Hippocampal formation (tissue), 2 donors: ENCODE measurements around the gene RABGEF1.
"Not testable (repeated sequence)": the region's sequence is repeated elsewhere in the genome, so short reads cannot be mapped to it uniquely, and the experiment has no call there.

Experiments used
- DNase-seq, 2 donors: peaks; one replicate each; lab custom pipeline; 2025; lab: John Stamatoyannopoulos, UW

Gene RABGEF1

GRCh38 chr7:66765322-66766025, 24.9 kb downstream of the RABGEF1 start:
- not testable (repeated sequence) for DNase-seq

DNA sequence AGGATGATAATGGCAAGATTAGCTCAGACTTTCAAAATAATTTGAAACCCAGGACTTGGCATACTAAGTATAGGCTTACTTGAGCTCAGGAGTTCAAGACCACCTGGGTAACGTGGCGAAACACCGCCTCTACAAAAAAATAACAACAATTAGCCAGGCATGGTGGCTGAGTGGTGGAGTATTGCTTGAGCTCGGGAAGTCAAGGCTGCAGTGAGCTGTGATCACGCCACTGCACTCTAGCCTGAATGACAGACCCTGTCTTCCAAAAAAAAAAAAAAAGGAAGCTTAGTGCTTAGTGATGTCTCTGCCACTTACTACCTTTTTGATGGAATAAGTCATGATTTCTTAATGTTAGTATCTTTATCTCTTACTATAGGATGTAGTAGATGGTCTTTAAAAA, 25.5 kb downstream of the RABGEF1 start:
- DNase-seq: no peak

- DNase-seq: not testable (repeated sequence)
These were observed 27.0 kb downstream of the RABGEF1 start for GRCh38 chr7:66767486-66767885.

GRCh38 chr7:66768865-66769832, 28.6 kb downstream of the RABGEF1 start:
- DNase-seq: no peak

DNA sequence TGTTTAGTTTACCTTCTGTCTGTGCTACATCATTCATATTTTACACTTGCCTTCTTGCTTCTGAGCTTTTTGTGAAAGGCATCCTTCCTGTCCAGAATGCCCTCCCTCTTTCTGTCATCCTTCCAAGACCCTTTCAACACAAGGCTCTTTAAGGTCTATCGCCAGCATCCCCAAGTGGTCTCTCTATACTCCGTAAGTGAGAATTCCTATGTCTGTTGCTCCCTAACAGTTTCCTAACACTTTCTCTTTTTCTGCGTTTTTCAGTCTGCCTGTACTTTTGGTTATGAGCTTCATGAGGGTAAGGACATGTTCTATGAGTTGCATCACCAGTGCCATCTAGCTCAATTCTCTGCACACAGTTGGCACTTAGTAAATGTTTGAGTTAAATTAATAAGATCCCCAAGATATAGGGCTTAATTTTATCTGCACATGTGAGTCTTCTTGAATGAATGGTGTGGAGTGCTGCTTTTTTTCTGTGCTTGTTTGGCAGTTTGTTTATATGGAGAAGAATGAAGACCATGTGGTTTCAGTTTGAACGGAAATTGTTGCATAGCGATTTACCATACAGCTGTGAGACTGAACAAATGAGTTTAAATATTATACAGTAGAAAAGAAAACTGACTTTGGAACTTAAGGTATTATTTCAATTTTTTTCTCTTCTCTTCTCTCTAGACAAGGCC, 29.4 kb downstream of the RABGEF1 start:
- no peak for DNase-seq

DNA sequence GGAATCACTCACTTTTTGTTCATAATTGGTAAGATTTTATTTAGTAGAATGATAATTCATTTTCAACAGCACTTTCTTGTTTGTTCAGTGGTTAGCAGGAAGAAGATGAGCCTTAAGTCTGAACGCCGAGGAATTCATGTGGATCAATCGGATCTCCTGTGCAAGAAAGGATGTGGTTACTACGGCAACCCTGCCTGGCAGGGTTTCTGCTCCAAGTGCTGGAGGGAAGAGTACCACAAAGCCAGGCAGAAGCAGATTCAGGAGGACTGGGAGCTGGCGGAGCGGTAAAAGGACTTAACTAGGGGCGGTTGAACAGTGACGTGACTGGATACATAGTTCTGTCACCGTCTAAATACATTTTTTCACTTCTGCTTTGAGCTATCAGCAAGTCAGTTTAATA, 31.3 kb downstream of the RABGEF1 start:
- DNase-seq: peak; percentile 7 to 16

GRCh38 chr7:66773744-66774143, 33.2 kb downstream of the RABGEF1 start:
- DNase-seq: not testable (repeated sequence)

DNA sequence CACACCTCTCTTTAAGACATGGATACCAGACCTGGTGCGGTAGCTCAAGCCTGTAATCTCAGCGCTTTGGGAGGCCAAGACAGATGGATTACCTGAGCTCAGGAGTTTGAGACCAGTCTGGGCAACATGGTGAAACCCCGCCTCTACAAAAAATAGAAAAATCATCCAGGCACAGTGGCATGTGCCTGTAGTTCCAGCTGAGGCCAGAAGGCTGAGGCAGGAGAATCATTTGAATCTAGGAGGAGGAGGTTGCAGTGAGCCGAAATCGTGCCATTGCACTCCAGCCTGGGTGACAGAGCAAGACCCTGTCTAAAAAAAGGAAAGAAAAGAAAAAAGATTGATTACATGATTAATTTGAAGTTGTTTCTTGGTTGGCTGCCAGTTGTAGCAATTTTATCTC, 35.9 kb downstream of the RABGEF1 start:
- DNase-seq: not testable (repeated sequence)

DNA sequence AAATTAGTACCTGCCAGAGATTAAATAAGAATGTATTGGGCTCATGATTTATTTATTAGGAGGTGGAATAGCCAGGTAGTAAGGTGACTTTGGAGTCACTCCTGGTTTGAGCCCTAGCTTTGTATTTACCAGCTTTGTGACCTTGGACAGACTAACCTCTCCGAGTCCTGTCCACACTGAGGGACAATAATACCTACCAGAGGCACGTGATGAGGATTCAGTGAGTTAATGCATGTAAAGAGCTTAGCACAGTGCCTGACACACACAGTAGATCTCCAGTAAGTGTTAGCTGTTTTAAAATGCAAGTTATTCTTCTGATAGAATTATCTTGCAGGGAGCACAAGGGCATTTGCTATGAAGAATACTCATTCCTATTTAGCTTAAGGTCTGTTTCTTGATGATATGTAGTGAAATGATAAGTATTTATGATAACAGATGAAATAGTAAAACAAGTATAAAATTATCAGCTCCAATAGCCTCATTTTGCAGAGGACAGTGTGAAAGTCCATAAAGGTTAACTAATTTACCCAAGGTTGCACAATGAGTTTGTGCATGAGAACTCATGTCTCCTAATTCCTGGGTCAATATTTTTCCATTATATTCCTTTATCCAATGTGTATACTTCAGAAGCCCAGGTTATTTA, 36.4 kb downstream of the RABGEF1 start:
- DNase-seq: no peak

DNA sequence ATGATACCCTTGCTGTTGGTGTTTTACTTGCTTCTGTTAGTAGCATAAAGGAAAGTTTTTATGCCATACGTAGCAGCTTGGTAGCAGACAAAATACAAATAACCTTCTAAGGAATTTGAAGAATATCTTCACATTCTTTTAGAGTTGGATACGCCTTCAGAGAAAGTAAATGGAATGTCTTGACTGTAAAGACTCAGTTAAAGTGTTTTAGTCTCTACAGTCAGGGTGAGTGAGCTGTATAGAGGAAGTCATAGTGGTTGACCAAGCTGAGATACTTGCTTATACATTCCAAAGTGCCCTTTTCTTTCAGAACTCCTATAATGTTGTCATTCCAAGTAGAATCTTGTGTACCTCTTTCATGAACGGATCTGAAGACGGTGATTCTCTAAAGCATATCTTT, 37.7 kb downstream of the RABGEF1 start:
- no peak for DNase-seq

DNA sequence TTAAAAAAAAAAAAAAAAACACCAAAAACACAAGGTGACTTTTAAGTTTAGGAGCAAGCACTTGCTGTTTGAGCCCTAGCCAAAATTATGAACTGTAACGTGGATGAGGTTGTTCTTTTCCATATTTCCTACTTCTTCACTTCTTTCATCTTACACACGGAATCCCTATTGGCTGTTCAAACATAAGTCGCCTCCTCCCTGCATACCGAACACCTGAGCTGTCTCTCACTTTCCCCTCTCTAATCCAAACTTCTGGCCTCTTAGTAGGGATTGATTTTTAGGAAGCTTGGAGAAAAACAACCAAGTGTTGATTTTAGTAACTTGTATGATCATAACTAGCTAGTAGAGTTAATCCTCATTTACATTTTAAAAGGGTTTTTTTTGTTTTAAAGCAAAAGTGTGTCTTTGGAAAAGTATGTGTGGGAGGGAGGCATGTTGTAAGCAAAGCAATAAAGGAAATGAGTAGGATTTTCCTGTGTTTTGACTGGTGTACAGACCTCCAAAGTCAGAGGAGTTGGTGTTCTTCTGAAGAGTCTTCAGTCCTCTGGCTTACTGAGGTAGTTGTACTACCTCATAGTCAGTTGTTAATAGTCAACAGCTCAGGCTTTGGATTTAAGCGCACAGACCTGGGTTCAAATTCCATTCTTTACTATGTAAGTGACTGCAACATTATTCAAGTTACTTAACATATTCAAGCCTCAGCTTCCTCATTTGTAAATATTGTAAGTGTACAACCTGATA, 39.3 kb downstream of the RABGEF1 start:
- DNase-seq: no peak

DNA sequence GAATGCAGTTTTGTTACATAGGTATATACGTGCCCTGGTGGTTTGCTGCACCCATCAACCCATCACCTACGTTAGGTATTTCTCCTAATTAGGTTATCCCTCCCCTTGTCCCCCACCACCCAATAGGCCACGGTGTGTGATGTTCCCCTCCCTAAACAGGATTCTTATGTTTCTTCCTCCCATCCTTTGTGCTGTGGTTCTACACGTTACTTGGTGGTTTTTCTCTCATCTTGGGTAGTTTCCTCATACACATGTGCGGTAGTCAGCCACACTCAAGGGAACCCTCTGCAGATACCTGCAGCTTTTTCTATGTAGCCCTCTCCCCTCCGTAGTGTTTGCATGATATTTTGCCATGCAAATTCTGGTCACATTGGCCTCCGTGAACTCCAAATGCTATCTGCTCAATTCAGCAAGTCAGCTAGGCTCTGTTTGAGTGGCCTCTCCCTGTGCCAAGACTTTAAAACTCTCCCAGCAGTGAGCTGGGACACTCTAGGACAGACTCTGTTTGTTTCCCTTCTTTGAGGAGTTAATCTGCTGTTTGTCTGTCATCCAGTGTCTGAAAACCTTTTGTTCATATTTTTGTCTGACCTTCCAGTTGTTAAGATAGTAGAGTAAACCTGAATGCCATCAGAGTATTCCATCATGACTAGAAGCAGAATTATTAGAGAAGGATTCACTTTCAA, 41.0 kb downstream of the RABGEF1 start:
- no peak for DNase-seq

- DNase-seq: not testable (repeated sequence)
These were observed 42.3 kb downstream of the RABGEF1 start for GRCh38 chr7:66782875-66783274.

- not testable (repeated sequence) for DNase-seq
These were observed 43.5 kb downstream of the RABGEF1 start for GRCh38 chr7:66783887-66784595.

DNA sequence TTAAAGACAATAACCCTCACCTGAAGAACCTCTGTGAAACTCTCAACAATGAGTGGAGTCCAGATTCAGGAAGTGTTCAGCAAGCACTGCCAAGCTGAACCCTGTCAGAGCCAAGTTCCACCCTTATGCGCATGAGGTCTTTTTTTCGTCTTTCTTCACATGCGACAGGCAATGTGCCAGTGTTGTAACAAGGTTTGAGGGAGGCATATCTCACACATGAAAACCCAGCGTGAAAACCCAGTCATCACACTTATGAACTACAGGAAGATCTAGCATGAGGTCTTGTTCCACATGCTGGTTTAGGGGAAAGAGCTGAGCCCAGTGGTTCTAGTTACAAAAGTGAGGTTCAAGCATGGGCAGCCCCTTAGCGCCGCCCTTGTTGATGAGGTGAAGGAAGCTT, 49.7 kb downstream of the RABGEF1 start:
- DNase-seq: no peak

DNA sequence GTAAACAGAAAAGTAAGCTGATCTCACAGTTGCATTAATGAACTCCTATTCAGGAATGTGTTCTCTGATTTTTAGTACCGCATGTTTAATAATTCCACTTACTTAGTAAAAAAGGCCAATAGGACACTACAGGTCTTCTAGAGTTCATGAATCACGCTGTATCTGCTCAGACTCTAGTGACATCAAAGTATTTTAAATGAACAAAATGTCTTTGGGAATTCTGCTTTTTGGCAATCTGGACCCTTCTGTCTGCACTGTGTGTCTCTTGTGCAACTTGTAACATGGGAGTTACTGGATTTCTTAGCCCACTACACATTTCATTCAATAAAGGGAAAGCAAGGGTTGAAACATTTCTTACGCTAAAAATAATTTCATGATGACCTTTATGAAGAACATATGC, 50.2 kb downstream of the RABGEF1 start:
- DNase-seq: no peak

DNA sequence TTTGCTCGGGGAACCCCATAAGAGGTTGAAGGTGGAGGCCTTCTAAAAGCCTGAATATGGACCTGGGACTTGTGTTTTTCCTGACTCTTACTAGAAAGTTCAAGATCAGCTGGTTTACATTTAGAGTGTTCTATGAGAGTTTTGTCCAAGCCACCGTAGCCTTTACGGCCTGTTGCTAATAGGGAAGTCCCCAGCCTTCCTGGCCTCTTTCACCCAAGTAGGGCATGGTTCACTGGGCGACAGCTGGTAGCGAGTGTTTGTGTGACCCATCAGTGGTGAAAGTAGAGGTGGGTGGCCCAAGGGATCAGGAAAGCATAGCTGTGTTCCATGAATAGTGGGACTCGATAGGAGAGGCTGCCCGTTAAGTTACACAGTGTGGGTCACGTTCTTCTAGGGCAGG, 60.1 kb downstream of the RABGEF1 start:
- no peak for DNase-seq

GRCh38 chr7:66804001-66804400, 63.5 kb downstream of the RABGEF1 start:
- peak; percentile 53 to 80 for DNase-seq

DNA sequence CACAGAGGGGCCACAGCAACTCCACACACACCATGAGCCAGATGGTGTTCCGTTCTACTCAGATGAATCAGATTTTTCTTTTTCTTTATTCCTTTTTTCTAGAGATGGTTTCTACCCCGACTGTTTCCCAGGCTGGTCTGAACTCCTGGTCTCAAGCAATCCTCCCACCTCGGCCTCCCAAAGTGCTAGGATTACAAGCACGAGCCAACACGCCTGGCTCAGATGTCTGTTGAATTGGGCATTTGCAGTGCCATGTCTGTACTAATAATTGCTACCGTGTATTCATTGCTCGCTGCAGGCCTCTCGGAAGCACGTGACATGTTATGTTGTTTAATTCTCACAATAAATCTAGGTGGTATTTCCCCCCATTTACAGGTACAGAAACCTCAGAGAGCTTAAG, 67.2 kb downstream of the RABGEF1 start:
- no peak for DNase-seq

- no peak for DNase-seq
These were observed 70.2 kb downstream of the RABGEF1 start for GRCh38 chr7:66810716-66811115.
